GM04503 (cell line): ENCODE data around the gene GRAMD4.

Experiments
- DNase-seq: peaks from one replicate; pipeline ENCODE4 v3.0.0-alpha.2; 2012; ENCODE audit warnings: low read depth

The GRAMD4 gene

GRCh38 chr22:46596819-46597218 is 23.4 kb upstream of the GRAMD4 start:
- no peak for DNase-seq

DNA sequence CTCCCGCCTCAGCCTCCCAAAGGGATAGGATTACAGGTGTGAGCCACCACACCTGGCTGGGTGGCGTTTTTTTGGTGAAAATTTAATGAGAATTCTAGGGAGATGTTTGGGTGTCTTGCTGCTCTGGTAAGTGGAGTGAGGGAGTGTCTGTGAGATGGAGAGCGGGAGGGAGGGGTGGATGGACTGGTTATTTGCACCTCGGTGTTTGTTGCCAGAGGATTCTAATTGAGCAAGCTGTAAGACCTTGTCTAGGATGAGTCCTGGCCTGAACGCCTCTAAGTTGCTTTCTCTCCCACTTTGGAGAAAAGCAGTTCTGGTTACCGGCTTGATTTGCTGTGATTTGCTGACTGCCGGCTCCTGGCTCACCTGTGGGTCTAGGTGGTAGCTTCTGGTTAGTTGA is 22.0 kb upstream of the GRAMD4 start:
- no peak for DNase-seq

GRCh38 chr22:46598737-46599424 is 21.3 kb upstream of the GRAMD4 start:
- no peak for DNase-seq

- no peak for DNase-seq
Observed at GRCh38 chr22:46600273-46600796, 19.9 kb upstream of the GRAMD4 start.

GRCh38 chr22:46602025-46602424 is 18.2 kb upstream of the GRAMD4 start:
- no peak for DNase-seq

- DNase-seq = no peak
Observed at GRCh38 chr22:46604306-46604690, 15.9 kb upstream of the GRAMD4 start.

GRCh38 chr22:46605117-46605516 is 15.1 kb upstream of the GRAMD4 start:
- DNase-seq = no peak

DNA sequence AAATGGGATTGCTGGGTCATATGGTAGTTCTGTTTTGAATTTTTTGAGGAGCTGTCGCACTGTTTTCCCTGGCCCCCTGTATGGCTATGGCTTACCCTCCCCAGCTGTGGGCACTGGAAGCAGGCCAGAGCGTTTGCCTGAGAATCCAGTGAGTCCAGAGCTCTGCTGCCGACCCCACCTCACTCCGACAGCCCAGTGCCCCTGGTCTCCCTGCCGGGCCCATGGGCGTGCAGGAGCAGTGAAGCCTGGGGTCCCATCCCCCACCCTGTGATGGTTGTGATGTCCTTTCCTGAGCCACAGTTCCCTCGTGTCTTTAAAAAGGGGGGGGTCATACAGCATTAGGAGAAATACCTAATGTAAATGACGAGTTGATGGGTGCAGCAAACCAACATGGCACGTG is 13.3 kb upstream of the GRAMD4 start:
- DNase-seq = no peak

DNA sequence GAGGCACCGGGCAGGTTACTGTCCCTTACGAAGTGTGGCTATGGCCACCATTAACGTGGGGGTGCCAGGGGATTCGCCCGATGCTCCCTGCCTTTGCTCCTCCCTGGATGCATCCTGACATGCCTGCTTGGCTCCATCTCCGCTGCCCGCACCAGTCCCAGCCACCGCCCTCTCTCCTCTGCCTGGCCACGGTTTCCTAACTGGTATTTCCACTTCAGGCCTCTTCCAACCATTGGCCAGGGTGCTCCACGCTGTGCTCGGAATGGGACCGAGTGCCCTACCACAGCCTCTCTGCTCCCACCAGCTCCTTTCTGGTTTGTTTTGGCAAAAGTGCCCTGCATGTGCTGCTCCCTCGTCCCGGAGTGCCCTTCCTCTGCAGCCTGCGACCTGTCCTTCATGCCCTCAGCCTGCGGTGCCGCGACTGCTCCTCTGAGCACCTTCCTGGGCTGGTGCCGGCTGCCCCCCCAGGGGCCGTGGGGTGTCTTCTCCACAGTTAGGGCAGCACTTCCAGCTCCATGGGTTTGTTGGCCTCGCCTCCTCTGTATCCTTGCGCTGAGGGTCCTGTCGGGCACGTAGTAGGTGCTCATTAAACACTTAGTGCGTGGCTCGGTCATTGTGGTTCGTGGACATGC is 12.6 kb upstream of the GRAMD4 start:
- no peak for DNase-seq

- DNase-seq = no peak
Observed at GRCh38 chr22:46609175-46609690, 11.0 kb upstream of the GRAMD4 start.

DNA sequence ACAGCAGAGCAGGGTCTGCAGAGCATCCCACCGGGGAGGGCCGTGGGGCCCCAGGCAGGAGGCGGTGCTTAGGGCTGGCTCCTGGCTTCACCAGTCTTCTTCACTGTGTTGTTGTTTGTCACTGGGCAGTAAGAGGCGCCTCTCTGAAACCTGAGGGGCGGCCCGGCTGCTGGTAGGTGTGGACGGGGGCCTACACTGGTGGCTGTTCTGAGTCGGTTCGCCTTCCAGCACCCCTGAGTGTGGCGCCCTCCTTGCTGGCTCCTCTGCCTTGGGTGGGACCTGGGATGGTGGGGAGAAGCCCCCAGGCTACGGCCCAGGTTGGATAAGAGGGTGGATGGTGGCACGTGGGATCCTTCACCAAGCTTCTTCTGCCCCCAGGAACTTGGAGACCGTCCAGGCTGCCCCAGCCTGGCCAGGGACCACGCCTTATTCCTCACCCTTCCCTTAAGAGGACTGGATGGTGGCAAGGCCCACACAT is 10.4 kb upstream of the GRAMD4 start:
- DNase-seq = no peak

GRCh38 chr22:46610356-46610755 is 9.8 kb upstream of the GRAMD4 start:
- DNase-seq = no peak

DNA sequence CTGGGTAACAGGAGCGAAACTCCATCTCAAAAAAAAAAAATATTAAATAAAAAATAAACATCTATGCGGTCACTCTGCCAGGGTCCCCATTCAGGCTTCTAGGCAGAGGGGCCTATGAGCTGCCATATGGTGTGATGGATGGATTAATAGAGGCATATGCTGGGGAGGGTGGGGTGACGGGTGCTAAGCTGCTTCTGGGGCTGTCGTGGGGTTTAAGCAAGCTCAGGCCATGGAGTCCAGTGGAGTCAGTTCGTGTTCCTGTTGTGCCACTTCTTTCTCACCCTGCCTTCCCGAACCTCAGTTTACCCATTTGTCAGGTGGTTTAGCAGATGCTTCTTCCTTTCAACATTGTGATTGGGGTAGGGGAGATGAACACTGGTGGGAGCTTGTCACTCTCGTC is 9.0 kb upstream of the GRAMD4 start:
- DNase-seq = no peak

DNA sequence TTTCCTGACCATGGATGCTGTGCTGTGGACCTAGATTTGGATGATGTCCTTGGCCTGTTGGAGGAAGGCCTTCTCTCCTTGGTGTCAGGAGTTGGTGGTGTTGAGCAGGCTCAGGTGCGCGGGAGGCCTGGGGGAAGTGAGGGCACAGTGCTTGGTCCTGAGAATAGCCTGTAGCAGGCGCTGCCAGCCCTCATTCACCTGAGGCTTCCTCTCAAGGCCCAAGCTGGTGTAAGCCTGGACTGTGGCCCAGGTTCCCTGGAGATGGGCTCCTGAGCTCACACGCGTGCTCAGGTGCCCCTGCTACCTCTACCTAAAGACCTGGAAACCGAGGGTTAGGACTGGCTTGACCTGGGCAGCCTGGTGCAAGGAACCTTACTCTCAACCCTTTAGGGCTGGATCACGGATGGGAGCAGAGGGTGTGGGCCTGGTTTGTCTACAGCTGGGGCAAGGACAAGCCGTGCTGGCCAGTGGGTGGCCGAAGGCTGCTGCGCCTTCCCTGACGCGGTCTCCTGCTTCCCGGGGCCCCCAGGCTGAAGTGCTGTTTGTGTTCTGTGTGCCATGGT is 7.8 kb upstream of the GRAMD4 start:
- no peak for DNase-seq

- no peak for DNase-seq
Observed at GRCh38 chr22:46612904-46613605, 7.1 kb upstream of the GRAMD4 start.

DNA sequence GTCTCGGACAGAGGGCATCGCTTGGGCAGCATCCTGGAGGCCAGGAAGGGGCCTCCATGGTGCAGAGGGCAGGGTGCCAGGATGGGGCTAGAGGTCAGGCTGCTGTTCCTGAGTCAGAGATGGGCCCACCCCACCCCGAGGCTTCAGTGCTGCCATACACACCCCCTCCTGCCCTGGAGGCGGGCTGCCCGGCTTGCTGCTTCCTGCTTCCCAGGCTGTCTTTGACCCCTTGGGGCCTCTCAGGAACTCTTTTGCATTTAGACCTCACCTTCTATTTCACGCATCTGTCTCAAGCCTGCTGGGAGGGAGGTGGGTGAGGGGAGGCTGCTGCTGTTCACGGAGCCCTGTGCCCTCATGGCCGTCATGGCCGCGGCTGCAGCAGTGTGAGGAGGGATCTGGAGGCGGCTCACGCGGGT is 6.6 kb upstream of the GRAMD4 start:
- DNase-seq = no peak

- DNase-seq = no peak
Observed at GRCh38 chr22:46614025-46614931, 5.9 kb upstream of the GRAMD4 start.

DNA sequence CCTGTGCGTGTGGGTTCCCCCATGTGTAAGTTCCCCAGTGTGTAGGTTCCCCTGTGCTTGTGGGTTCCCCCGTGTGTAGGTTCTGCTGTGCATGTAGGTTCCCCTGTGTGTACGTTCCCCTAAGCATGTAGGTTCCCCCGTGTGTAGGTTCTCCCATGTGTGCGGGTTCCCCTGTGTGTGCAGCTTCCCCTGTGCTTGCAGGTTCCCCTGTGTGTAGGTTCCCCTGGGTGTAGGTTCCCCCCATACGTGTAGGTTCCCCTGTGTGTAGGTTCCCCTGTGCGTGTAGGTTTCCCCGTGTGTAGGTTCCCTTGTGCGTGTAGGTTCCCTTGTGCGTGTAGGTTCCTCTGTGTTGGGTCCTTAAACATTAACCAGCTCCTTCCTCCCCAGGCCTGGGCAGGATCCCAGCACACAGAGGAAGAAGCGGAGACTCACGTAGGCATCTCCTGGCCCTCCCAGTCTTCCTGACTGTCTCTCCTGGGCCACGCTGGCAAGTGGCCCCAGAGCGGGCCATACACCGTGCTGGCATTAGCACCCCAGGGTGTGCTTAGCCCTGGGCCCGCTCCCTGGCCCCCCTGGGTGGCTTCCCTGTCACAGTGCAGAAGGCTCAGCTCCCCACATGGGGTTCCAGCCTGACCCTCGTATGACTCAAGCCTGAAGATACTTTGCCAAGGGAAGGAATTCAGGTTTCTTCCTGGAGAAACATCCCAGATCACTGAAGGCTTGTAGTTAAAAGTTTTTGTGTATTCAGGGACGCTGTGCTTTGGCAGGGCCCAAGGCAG is 2.8 kb upstream of the GRAMD4 start:
- no peak for DNase-seq

GRCh38 chr22:46617986-46618647 is 2.1 kb upstream of the GRAMD4 start:
- DNase-seq = no peak

- DNase-seq = no peak
Observed at GRCh38 chr22:46618667-46619066, 1.5 kb upstream of the GRAMD4 start.
